Prostate gland (tissue), 2 donors: ENCODE measurements around the gene TSHZ2.

ENCODE experiments used
- POLR2A ChIP-seq: fragments of 450-650 bp; IDR thresholded peaks from one replicate; pipeline ENCODE4 v1.6.1; 2016; ENCODE audit warnings: antibody characterized with exemption, mild to moderate bottlenecking
- POLR2AphosphoS5 ChIP-seq: sonication (generic); formaldehyde crosslinking; IDR thresholded peaks from one replicate; pipeline ENCODE4 v1.6.1; 2017; ENCODE audit warnings: antibody characterized with exemption
- TF ChIP-seq, protein P1 (sequence below), 4 experiments: fragments of 200-600 bp in 2 of 4; fragments of 450-650 bp in 2 of 4; sonication (generic) in 2 of 4; IDR thresholded peaks; 1 replicate in 3 of 4; 2 replicates in 1 of 4; pipeline ENCODE4 v1.5.1; 2016 to 2019; ENCODE audit warnings: antibody characterized with exemption in 4 of 4, mild to moderate bottlenecking in 2 of 4, moderate library complexity in 2 of 4

DNA sequence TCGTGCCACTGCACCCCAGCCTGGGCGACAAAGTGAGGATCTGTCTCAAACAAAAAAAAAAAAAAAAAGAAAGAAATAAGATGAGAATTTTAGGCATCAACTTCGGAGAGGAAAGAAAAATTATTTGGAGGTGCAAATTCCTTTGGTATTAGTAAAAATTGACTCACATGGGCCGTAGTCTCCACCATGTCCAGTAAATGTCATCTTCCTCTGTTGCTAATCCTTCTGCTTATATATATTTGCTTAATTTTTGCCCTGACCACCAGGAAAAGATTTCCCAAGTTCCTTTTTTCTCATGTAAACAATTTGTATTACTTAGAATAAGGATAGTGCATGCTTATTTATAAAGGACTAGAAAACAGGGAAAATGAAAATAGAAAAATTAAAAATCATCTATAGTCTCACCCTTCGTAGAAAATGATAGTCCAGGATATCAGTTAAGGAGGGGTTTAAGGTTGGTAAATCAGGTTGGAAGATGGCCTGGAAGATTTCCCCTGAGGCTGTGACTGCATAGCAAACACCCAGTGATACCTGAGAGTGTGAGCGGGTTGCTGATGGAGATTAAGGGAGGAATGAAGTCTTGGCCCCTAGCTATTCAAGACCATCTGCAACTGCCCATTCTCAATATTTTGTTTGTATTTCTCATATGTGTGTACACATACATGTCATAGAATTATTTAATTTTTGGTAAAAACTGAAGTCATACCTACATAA, 380.7 kb downstream of the TSHZ2 start:
- TF ChIP-seq POLR2A = no peak
- TF ChIP-seq, protein P1, sequence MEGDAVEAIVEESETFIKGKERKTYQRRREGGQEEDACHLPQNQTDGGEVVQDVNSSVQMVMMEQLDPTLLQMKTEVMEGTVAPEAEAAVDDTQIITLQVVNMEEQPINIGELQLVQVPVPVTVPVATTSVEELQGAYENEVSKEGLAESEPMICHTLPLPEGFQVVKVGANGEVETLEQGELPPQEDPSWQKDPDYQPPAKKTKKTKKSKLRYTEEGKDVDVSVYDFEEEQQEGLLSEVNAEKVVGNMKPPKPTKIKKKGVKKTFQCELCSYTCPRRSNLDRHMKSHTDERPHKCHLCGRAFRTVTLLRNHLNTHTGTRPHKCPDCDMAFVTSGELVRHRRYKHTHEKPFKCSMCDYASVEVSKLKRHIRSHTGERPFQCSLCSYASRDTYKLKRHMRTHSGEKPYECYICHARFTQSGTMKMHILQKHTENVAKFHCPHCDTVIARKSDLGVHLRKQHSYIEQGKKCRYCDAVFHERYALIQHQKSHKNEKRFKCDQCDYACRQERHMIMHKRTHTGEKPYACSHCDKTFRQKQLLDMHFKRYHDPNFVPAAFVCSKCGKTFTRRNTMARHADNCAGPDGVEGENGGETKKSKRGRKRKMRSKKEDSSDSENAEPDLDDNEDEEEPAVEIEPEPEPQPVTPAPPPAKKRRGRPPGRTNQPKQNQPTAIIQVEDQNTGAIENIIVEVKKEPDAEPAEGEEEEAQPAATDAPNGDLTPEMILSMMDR (IDR thresholded peaks at IDR 0.05) = no peak
- TF ChIP-seq POLR2AphosphoS5 = no peak
